Measurements from ENCODE around the gene LAMB4.

- TF ChIP-seq CTCF (IDR thresholded peaks at IDR 0.05; ENCODE audit: low read length) (no peak), EZH2 (optimal IDR thresholded peaks at IDR 0.05; ENCODE audit: low read depth, low read length) (no peak)
These were observed 6.9 kb upstream of the LAMB4 start for GRCh38 chr7:108137040-108137439.
